ENCODE measurements around the gene MED8. TPM values are rescaled to one million over a fixed set of nuclear protein-coding genes. Genes with fewer than 3 reads are reported as not detected.
"Not testable (repeated sequence)": the region's sequence is repeated elsewhere in the genome, so short reads cannot be mapped to it uniquely, and the experiment has no call there.

Gene MED8
- polyA plus RNA-seq, 2 of the 4 experiments (the other 2 are of a cell fraction), result 21.8 to 33.9 TPM

- CTCF ChIA-PET; H3K9me3 ChIP-seq; H3K4me1 ChIP-seq; H3K27ac ChIP-seq; H3K4me3 ChIP-seq; FAIRE-seq; H3K4me2 ChIP-seq; ATAC-seq; DNase-seq (ENCODE audit: low read depth in 1 of 2, low spot score in 1 of 2); POLR2A ChIA-PET: not testable (repeated sequence)
- 93% methylated on average over 1 of the region's 1 CpG for WGBS (ENCODE audit: missing lambda C conversion rate)
These were observed 23.8 kb upstream of the MED8 start for GRCh38 chr1:43413426-43413825.

- FAIRE-seq (no peak), ATAC-seq (no peak), DNase-seq (ENCODE audit: low read depth in 1 of 2, low spot score in 1 of 2) (no peak)
- Histone ChIP-seq H3K27ac (no peak overlapping the region), H3K9me3 (no peaks in the 10 kb centered on the region), H3K4me2 (no peak overlapping the region), H3K4me3 (no peak overlapping the region), H3K4me1 (no peaks in the 10 kb centered on the region)
- ChIA-PET POLR2A (no interaction called here), CTCF (no interaction called here)
- 100% methylated on average over 3 of the region's 3 CpGs for whole genome bisulfite sequencing (ENCODE audit: missing lambda C conversion rate)
- TF ChIP-seq MYC (IDR thresholded peaks at IDR 0.05; ENCODE audit: borderline replicate concordance, low read length) (no peak), HES2 (IDR thresholded peaks at IDR 0.05) (no peak), ZNF302 (CRISPR knock-in tag; IDR thresholded peaks at IDR 0.05) (no peak), PHF8 (IDR thresholded peaks at IDR 0.05; ENCODE audit: borderline replicate concordance, low read depth) (no peak), ZFP36 (IDR thresholded peaks at IDR 0.05; ENCODE audit: borderline replicate concordance, partially characterized antibody) (no peak), KDM1A (IDR thresholded peaks at IDR 0.05; ENCODE audit: low read depth) (no peak), BCL3 (IDR thresholded peaks at IDR 0.05) (no peak), POLR2A (IDR thresholded peaks at IDR 0.05; ENCODE audit: low read length) (no peak), POLR2AphosphoS2 (conservative IDR thresholded peaks at IDR 0.05; ENCODE audit: low read length) (no peak), CEBPB (IDR thresholded peaks at IDR 0.05) (no peak), KDM5A (IDR thresholded peaks at IDR 0.05) (no peak), RFX5 (IDR thresholded peaks at IDR 0.05) (no peak), JUNB (IDR thresholded peaks at IDR 0.05) (no peak), USF2 (IDR thresholded peaks at IDR 0.05) (no peak), EP300 (IDR thresholded peaks at IDR 0.05) (no peak), REST (IDR thresholded peaks at IDR 0.05) (no peak), ELK1 (IDR thresholded peaks at IDR 0.05; ENCODE audit: low read depth, low read length) (no peak), EHMT2 (IDR thresholded peaks at IDR 0.05; ENCODE audit: low read depth) (no peak), CHD4 (IDR thresholded peaks at IDR 0.05; ENCODE audit: borderline replicate concordance) (no peak), CHD2 (IDR thresholded peaks at IDR 0.05; ENCODE audit: low read length, partially characterized antibody) (no peak)
These were observed 21.0 kb upstream of the MED8 start for GRCh38 chr1:43410571-43410970.
